Measurements from ENCODE around the gene EPB41L4A.
"Not testable (repeated sequence)": the region's sequence is repeated elsewhere in the genome, so short reads cannot be mapped to it uniquely, and the experiment has no call there.

Gene EPB41L4A

GRCh38 chr5:112417931-112418658 is 982 bp downstream of the EPB41L4A start:
- Histone ChIP-seq H3K27me3 (ENCODE audit: insufficient read depth, low read length) (no peaks in the 10 kb centered on the region), H3K36me3 (ENCODE audit: insufficient read depth, low read length) (no peaks in the 10 kb centered on the region), H3K4me1 (ENCODE audit: insufficient read depth, low read length) (peaks cover 42% of the 10 kb centered on the region)

GRCh38 chr5:112415552-112415951 is 3.5 kb downstream of the EPB41L4A start:
- H3K27me3 ChIP-seq (ENCODE audit: insufficient read depth, low read length) = no peaks in the 10 kb centered on the region
- no peaks in the 10 kb centered on the region for H3K36me3 ChIP-seq (ENCODE audit: insufficient read depth, low read length)
- H3K4me3 ChIP-seq (ENCODE audit: low read length) = no peak overlapping the region
- no peaks in the 10 kb centered on the region for H3K9me3 ChIP-seq (ENCODE audit: low read length)
- H3K4me1 ChIP-seq (ENCODE audit: insufficient read depth, low read length) = peaks cover 53% of the 10 kb centered on the region
- H2AFZ ChIP-seq (ENCODE audit: low read depth, low read length) = no peak overlapping the region

More at GRCh38 chr5:112417931-112418658, 982 bp downstream of the EPB41L4A start:
- Histone ChIP-seq H3K9me3 (ENCODE audit: low read length) (no peaks in the 10 kb centered on the region), H3K4me3 (ENCODE audit: low read length) (peak overlapping the region; percentile 72), H2AFZ (ENCODE audit: low read depth, low read length) (peak overlapping the region; percentile 91)

- no peak overlapping the region for H2AFZ ChIP-seq (ENCODE audit: low read depth, low read length)
- no peak overlapping the region for H3K4me3 ChIP-seq (ENCODE audit: low read length)
- peaks cover 2% of the 10 kb centered on the region for H3K9me3 ChIP-seq (ENCODE audit: low read length)
- H3K4me1 ChIP-seq (ENCODE audit: insufficient read depth, low read length) = peaks cover 51% of the 10 kb centered on the region
- H3K27me3 ChIP-seq (ENCODE audit: insufficient read depth, low read length) = no peaks in the 10 kb centered on the region
- H3K36me3 ChIP-seq (ENCODE audit: insufficient read depth, low read length) = no peaks in the 10 kb centered on the region
These were observed 5.5 kb downstream of the EPB41L4A start for GRCh38 chr5:112413611-112414010.

- Histone ChIP-seq H3K27me3 (ENCODE audit: insufficient read depth, low read length) (no peaks in the 10 kb centered on the region), H3K9me3 (ENCODE audit: low read length) (peaks cover 2% of the 10 kb centered on the region), H3K4me3 (ENCODE audit: low read length) (peak overlapping the region; percentile 5), H2AFZ (ENCODE audit: low read depth, low read length) (peak overlapping the region; percentile 53), H3K4me1 (ENCODE audit: insufficient read depth, low read length) (peaks cover 42% of the 10 kb centered on the region), H3K36me3 (ENCODE audit: insufficient read depth, low read length) (no peaks in the 10 kb centered on the region)
These were observed 6.7 kb downstream of the EPB41L4A start for GRCh38 chr5:112412346-112412745.

- H3K27me3 ChIP-seq (ENCODE audit: insufficient read depth, low read length) = no peaks in the 10 kb centered on the region
- peak overlapping the region; percentile 5 for H3K4me3 ChIP-seq (ENCODE audit: low read length)
- peak overlapping the region; percentile 53 for H2AFZ ChIP-seq (ENCODE audit: low read depth, low read length)
- peaks cover 39% of the 10 kb centered on the region for H3K4me1 ChIP-seq (ENCODE audit: insufficient read depth, low read length)
- H3K9me3 ChIP-seq (ENCODE audit: low read length) = peaks cover 2% of the 10 kb centered on the region
- H3K36me3 ChIP-seq (ENCODE audit: insufficient read depth, low read length) = no peaks in the 10 kb centered on the region
These were observed 7.2 kb downstream of the EPB41L4A start for GRCh38 chr5:112411903-112412302.

- Histone ChIP-seq H2AFZ (ENCODE audit: low read depth, low read length) (no peak overlapping the region), H3K36me3 (ENCODE audit: insufficient read depth, low read length) (no peaks in the 10 kb centered on the region), H3K4me1 (ENCODE audit: insufficient read depth, low read length) (peaks cover 18% of the 10 kb centered on the region), H3K4me3 (ENCODE audit: low read length) (no peak overlapping the region), H3K9me3 (ENCODE audit: low read length) (peaks cover 2% of the 10 kb centered on the region), H3K27me3 (ENCODE audit: insufficient read depth, low read length) (no peaks in the 10 kb centered on the region)
These were observed 11.4 kb downstream of the EPB41L4A start for GRCh38 chr5:112407666-112408065.

DNA sequence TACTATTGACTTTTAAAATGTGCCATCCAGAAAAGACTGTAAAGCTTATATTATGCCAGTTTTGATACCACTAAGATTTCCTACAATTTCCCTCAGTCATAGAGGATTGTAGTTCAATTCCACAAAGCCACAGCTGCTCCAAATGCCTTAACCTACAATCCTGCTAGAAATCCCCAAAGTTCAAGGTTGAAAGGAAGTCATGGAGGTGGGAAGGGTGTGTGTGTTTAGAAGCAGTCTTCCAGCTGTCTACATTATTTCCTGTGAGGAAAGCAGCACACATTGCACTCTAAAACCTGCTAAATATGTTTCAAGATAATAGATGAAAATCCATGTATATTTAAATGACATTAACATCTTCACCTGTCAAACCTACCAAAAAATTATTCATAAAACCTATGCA is 11.8 kb downstream of the EPB41L4A start:
- peaks cover 14% of the 10 kb centered on the region for H3K4me1 ChIP-seq (ENCODE audit: insufficient read depth, low read length)
- H2AFZ ChIP-seq (ENCODE audit: low read depth, low read length) = no peak overlapping the region
- no peaks in the 10 kb centered on the region for H3K27me3 ChIP-seq (ENCODE audit: insufficient read depth, low read length)
- no peaks in the 10 kb centered on the region for H3K36me3 ChIP-seq (ENCODE audit: insufficient read depth, low read length)
- H3K4me3 ChIP-seq (ENCODE audit: low read length) = no peak overlapping the region
- peaks cover 2% of the 10 kb centered on the region for H3K9me3 ChIP-seq (ENCODE audit: low read length)

- no peaks in the 10 kb centered on the region for H3K27me3 ChIP-seq (ENCODE audit: insufficient read depth, low read length)
- H3K4me1 ChIP-seq (ENCODE audit: insufficient read depth, low read length) = peaks cover 6% of the 10 kb centered on the region
- no peak overlapping the region for H2AFZ ChIP-seq (ENCODE audit: low read depth, low read length)
- no peak overlapping the region for H3K4me3 ChIP-seq (ENCODE audit: low read length)
- H3K36me3 ChIP-seq (ENCODE audit: insufficient read depth, low read length) = peaks cover 9% of the 10 kb centered on the region
- no peaks in the 10 kb centered on the region for H3K9me3 ChIP-seq (ENCODE audit: low read length)
These were observed 16.0 kb downstream of the EPB41L4A start for GRCh38 chr5:112403069-112403468.

GRCh38 chr5:112401924-112402323 is 17.2 kb downstream of the EPB41L4A start:
- no peak overlapping the region for H2AFZ ChIP-seq (ENCODE audit: low read depth, low read length)
- no peaks in the 10 kb centered on the region for H3K27me3 ChIP-seq (ENCODE audit: insufficient read depth, low read length)
- peaks cover 11% of the 10 kb centered on the region for H3K36me3 ChIP-seq (ENCODE audit: insufficient read depth, low read length)
- peaks cover under 1% of the 10 kb centered on the region for H3K9me3 ChIP-seq (ENCODE audit: low read length)
- H3K4me3 ChIP-seq (ENCODE audit: low read length) = no peak overlapping the region
- peaks cover 5% of the 10 kb centered on the region for H3K4me1 ChIP-seq (ENCODE audit: insufficient read depth, low read length)

DNA sequence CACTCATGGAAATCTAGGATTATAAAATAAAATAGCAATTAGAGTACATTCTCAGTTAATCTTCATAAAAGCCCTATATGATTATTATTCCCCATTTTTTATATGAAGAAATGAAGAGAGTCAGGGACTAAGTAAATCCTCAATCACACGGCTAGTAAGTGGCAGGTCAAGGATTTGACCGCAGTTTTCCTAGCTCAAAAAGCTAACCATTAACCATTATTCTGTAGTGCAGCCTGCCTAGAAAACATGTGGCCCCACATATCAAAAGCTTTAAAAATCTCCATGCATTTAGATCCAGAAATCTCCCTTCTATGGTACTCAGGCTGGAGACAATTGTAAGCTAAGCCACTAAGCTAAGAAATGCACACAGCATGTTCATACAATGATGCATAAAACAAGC is 21.4 kb downstream of the EPB41L4A start:
- Histone ChIP-seq H3K27me3 (ENCODE audit: insufficient read depth, low read length) (no peaks in the 10 kb centered on the region), H3K36me3 (ENCODE audit: insufficient read depth, low read length) (peaks cover 17% of the 10 kb centered on the region), H2AFZ (ENCODE audit: low read depth, low read length) (no peak overlapping the region), H3K9me3 (ENCODE audit: low read length) (peaks cover 2% of the 10 kb centered on the region), H3K4me1 (ENCODE audit: insufficient read depth, low read length) (no peaks in the 10 kb centered on the region), H3K4me3 (ENCODE audit: low read length) (no peak overlapping the region)

- Histone ChIP-seq H3K27me3 (ENCODE audit: insufficient read depth, low read length) (no peaks in the 10 kb centered on the region), H3K4me3 (ENCODE audit: low read length) (no peak overlapping the region), H3K9me3 (ENCODE audit: low read length) (peaks cover 2% of the 10 kb centered on the region), H3K36me3 (ENCODE audit: insufficient read depth, low read length) (peaks cover 14% of the 10 kb centered on the region), H3K4me1 (ENCODE audit: insufficient read depth, low read length) (no peaks in the 10 kb centered on the region), H2AFZ (ENCODE audit: low read depth, low read length) (no peak overlapping the region)
These were observed 22.6 kb downstream of the EPB41L4A start for GRCh38 chr5:112396430-112396829.

- not testable (repeated sequence) for H3K27me3 ChIP-seq (ENCODE audit: insufficient read depth, low read length); H3K4me3 ChIP-seq (ENCODE audit: low read length); H3K9me3 ChIP-seq (ENCODE audit: low read length); H3K4me1 ChIP-seq (ENCODE audit: insufficient read depth, low read length); H2AFZ ChIP-seq (ENCODE audit: low read depth, low read length)
- H3K36me3 ChIP-seq (ENCODE audit: insufficient read depth, low read length) = peaks cover 14% of the 10 kb centered on the region
These were observed 23.8 kb downstream of the EPB41L4A start for GRCh38 chr5:112395299-112395698.

- H2AFZ ChIP-seq (ENCODE audit: low read depth, low read length) = no peak overlapping the region
- no peaks in the 10 kb centered on the region for H3K27me3 ChIP-seq (ENCODE audit: insufficient read depth, low read length)
- H3K9me3 ChIP-seq (ENCODE audit: low read length) = no peaks in the 10 kb centered on the region
- no peaks in the 10 kb centered on the region for H3K36me3 ChIP-seq (ENCODE audit: insufficient read depth, low read length)
- no peaks in the 10 kb centered on the region for H3K4me1 ChIP-seq (ENCODE audit: insufficient read depth, low read length)
- no peak overlapping the region for H3K4me3 ChIP-seq (ENCODE audit: low read length)
These were observed 28.8 kb downstream of the EPB41L4A start for GRCh38 chr5:112390327-112390726.

DNA sequence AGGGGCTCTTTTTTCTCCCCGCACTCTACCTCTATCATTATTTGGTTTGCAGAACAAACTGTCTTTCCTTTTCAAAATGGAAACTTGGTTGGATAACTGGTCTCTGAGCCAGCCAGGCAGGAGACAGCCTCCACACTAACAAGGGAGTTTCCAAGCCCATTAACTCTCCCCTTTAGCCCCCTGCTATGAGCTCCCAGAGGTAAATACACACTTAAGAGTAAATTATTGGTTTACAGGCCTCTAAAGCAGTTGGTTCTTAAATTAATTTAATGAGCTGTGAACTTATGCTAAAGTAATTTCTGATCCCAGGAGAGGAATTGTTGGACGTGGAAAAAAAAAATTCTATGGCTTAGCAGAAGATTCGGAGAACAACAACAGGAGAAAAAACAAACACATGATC is 30.3 kb downstream of the EPB41L4A start:
- H3K4me1 ChIP-seq (ENCODE audit: insufficient read depth, low read length) = no peaks in the 10 kb centered on the region
- no peak overlapping the region for H2AFZ ChIP-seq (ENCODE audit: low read depth, low read length)
- H3K27me3 ChIP-seq (ENCODE audit: insufficient read depth, low read length) = no peaks in the 10 kb centered on the region
- no peaks in the 10 kb centered on the region for H3K9me3 ChIP-seq (ENCODE audit: low read length)
- H3K4me3 ChIP-seq (ENCODE audit: low read length) = no peak overlapping the region
- H3K36me3 ChIP-seq (ENCODE audit: insufficient read depth, low read length) = no peaks in the 10 kb centered on the region
